ENCODE data around the gene CDK14. TPM values are rescaled to one million over a fixed set of nuclear protein-coding genes. Genes with fewer than 3 reads are reported as not detected.

The CDK14 gene
- total RNA-seq (ENCODE audit: insufficient read depth, low replicate concordance): 109 TPM

GRCh38 chr7:90595801-90596670, at the start of gene CDK14:
CDK14 (plus strand) TSS chr7:90596321; CDS start chr7:90596628, 307 bp downstream.
- DNase-seq (ENCODE audit: low spot score): peak; percentile 58

GRCh38 chr7:90551036-90551435, 45.1 kb upstream of the CDK14 start:
- no peak for DNase-seq (ENCODE audit: low spot score)

- peak; percentile 13 for DNase-seq (ENCODE audit: low spot score)
Measured at GRCh38 chr7:90552521-90552920, 43.6 kb upstream of the CDK14 start.

- DNase-seq (ENCODE audit: low spot score): no peak
Measured at GRCh38 chr7:90560730-90561129, 35.4 kb upstream of the CDK14 start.

- DNase-seq (ENCODE audit: low spot score): no peak
Measured at GRCh38 chr7:90563286-90563685, 32.8 kb upstream of the CDK14 start.

GRCh38 chr7:90564455-90564854, 31.7 kb upstream of the CDK14 start:
- no peak for DNase-seq (ENCODE audit: low spot score)

GRCh38 chr7:90568213-90568612, 27.9 kb upstream of the CDK14 start:
- no peak for DNase-seq (ENCODE audit: low spot score)

GRCh38 chr7:90569368-90569767, 26.8 kb upstream of the CDK14 start:
- no peak for DNase-seq (ENCODE audit: low spot score)

- DNase-seq (ENCODE audit: low spot score): no peak
Measured at GRCh38 chr7:90570373-90570959, 25.7 kb upstream of the CDK14 start.

GRCh38 chr7:90574146-90574819, 21.8 kb upstream of the CDK14 start:
- DNase-seq (ENCODE audit: low spot score): peak; percentile 75

- DNase-seq (ENCODE audit: low spot score): no peak
Measured at GRCh38 chr7:90574820-90575187, 21.3 kb upstream of the CDK14 start.

- DNase-seq (ENCODE audit: low spot score): peak; percentile 52
Measured at GRCh38 chr7:90579181-90579688, 16.9 kb upstream of the CDK14 start.

GRCh38 chr7:90580051-90580450, 16.1 kb upstream of the CDK14 start:
- DNase-seq (ENCODE audit: low spot score): no peak

- DNase-seq (ENCODE audit: low spot score): no peak
Measured at GRCh38 chr7:90582164-90582563, 14.0 kb upstream of the CDK14 start.

- DNase-seq (ENCODE audit: low spot score): no peak
Measured at GRCh38 chr7:90584378-90584777, 11.7 kb upstream of the CDK14 start.

- DNase-seq (ENCODE audit: low spot score): peak; percentile 26
Measured at GRCh38 chr7:90586091-90586490, 10.0 kb upstream of the CDK14 start.

- DNase-seq (ENCODE audit: low spot score): no peak
Measured at GRCh38 chr7:90587766-90588165, 8.4 kb upstream of the CDK14 start.

GRCh38 chr7:90592033-90592432, 4.1 kb upstream of the CDK14 start:
- no peak for DNase-seq (ENCODE audit: low spot score)

GRCh38 chr7:90593205-90593604, 2.9 kb upstream of the CDK14 start:
- no peak for DNase-seq (ENCODE audit: low spot score)

GRCh38 chr7:90594751-90595317, 1.3 kb upstream of the CDK14 start:
- peak; percentile 12 for DNase-seq (ENCODE audit: low spot score)

GRCh38 chr7:90595342-90595800, 750 bp upstream of the CDK14 start:
- no peak for DNase-seq (ENCODE audit: low spot score)
